GM10847 (cell line): ENCODE measurements around the gene PAX5.

ENCODE experiments used
- POLR2A ChIP-seq: IDR thresholded peaks from 2 replicates; pipeline ENCODE4 v1.6.1; 2011; ENCODE audit not compliant: insufficient read length; ENCODE audit errors: extremely low read depth

The PAX5 gene

GRCh38 chr9:37037503-37038301, 3.6 kb upstream of the PAX5 start:
- TF ChIP-seq POLR2A, result peak; percentile 26

GRCh38 chr9:37036776-37037502, 2.9 kb upstream of the PAX5 start:
- TF ChIP-seq POLR2A, result peak; percentile 48

- no peak for TF ChIP-seq POLR2A
Observed at GRCh38 chr9:37036371-37036775, 2.3 kb upstream of the PAX5 start.

GRCh38 chr9:37035648-37036370, 1.7 kb upstream of the PAX5 start:
- no peak for TF ChIP-seq POLR2A

GRCh38 chr9:37034938-37035647, 1.0 kb upstream of the PAX5 start:
- no peak for TF ChIP-seq POLR2A

GRCh38 chr9:37034305-37034937, 353 bp upstream of the PAX5 start:
- TF ChIP-seq POLR2A, result peak; percentile 87

GRCh38 chr9:37033141-37033540, 927 bp downstream of the PAX5 start:
- TF ChIP-seq POLR2A, result no peak

- TF ChIP-seq POLR2A, result peak; percentile 27
Observed at GRCh38 chr9:37032713-37033112, 1.4 kb downstream of the PAX5 start.

GRCh38 chr9:37031902-37032301, 2.2 kb downstream of the PAX5 start:
- no peak for TF ChIP-seq POLR2A

- no peak for TF ChIP-seq POLR2A
Observed at GRCh38 chr9:37031081-37031480, 3.0 kb downstream of the PAX5 start.

GRCh38 chr9:37030611-37030939, 3.5 kb downstream of the PAX5 start:
- no peak for TF ChIP-seq POLR2A

- TF ChIP-seq POLR2A, result no peak
Observed at GRCh38 chr9:37029776-37030610, 4.1 kb downstream of the PAX5 start.

GRCh38 chr9:37029304-37029775, 4.7 kb downstream of the PAX5 start:
- TF ChIP-seq POLR2A, result peak; percentile 25
